Parathyroid adenoma (tissue), 2 donors: ENCODE measurements around the gene WDR44.
"Not testable (repeated sequence)": the region's sequence is repeated elsewhere in the genome, so short reads cannot be mapped to it uniquely, and the experiment has no call there.

Experiments
- H2AFZ ChIP-seq: fragments of 300-600 bp; sonication (generic); one replicate; pipeline ENCODE4 v1.7.0; 2017; ENCODE audit warnings: antibody characterized with exemption, mild to moderate bottlenecking
- H3K27ac ChIP-seq: fragments of 300-600 bp; sonication (generic); one replicate; pipeline ENCODE4 v1.7.0; 2017
- H3K27me3 ChIP-seq: fragments of 300-600 bp; sonication (generic); one replicate; pipeline ENCODE4 v1.7.0; 2017; ENCODE audit warnings: low read length; ENCODE audit not compliant: control insufficient read depth, insufficient read depth
- H3K36me3 ChIP-seq: fragments of 300-600 bp; sonication (generic); one replicate; pipeline ENCODE4 v1.7.0; 2017; ENCODE audit warnings: low read length; ENCODE audit not compliant: control insufficient read depth, insufficient read depth
- H3K4me1 ChIP-seq: fragments of 300-600 bp; sonication (generic); one replicate; pipeline ENCODE4 v1.7.0; 2017; ENCODE audit warnings: control low read depth
- H3K4me2 ChIP-seq: fragments of 300-600 bp; sonication (generic); one replicate; pipeline ENCODE4 v1.7.0; 2017; ENCODE audit warnings: low read length
- H3K4me3 ChIP-seq: fragments of 300-600 bp; sonication (generic); one replicate; pipeline ENCODE4 v1.7.0; 2017; ENCODE audit warnings: low read depth, low read length
- H3K79me2 ChIP-seq: fragments of 300-600 bp; sonication (generic); one replicate; pipeline ENCODE4 v1.7.0; 2017; ENCODE audit warnings: control low read depth
- H3K9ac ChIP-seq: fragments of 300-600 bp; sonication (generic); one replicate; pipeline ENCODE4 v1.7.0; 2017; ENCODE audit warnings: mild to moderate bottlenecking
- H3K9me3 ChIP-seq: fragments of 300-600 bp; sonication (generic); one replicate; pipeline ENCODE4 v1.7.0; 2017; ENCODE audit warnings: low read length; ENCODE audit not compliant: control insufficient read depth
- TF ChIP-seq, protein P1 (sequence below): fragments of 300-600 bp; sonication (generic); IDR thresholded peaks from one replicate; pipeline ENCODE4 v1.7.0; 2017; ENCODE audit warnings: antibody characterized with exemption, mild to moderate bottlenecking
- donor health status: primary hyperparathyroidism.

Gene WDR44

DNA sequence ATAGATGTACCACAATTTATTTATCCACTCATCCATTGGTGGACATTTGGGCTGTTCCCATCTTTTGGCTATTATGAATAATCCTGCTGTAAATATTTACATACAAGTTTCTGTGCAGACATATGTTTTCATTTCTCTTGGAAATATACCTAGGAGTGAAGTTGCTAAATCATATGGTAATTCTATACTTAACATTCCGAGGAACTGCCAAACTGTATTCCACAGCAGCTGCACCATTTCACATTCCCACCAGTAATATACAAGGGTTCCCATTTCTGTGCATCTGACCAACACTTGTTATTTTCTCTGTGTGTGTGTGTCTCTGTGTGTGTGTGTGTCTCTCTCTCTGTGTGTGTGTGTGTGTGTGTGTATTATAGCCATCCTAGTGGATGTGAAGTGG, 134.3 kb downstream of the WDR44 start:
- Histone ChIP-seq H3K27ac (no peak overlapping the region), H3K4me2 (no peak overlapping the region), H3K4me3 (no peak overlapping the region), H3K4me1 (no peaks in the 10 kb centered on the region), H3K27me3 (no peaks in the 10 kb centered on the region), H3K9me3 (no peaks in the 10 kb centered on the region), H3K36me3 (no peaks in the 10 kb centered on the region), H3K9ac (no peak overlapping the region), H2AFZ (no peak overlapping the region), H3K79me2 (no peaks in the 10 kb centered on the region)
- TF ChIP-seq, protein P1, sequence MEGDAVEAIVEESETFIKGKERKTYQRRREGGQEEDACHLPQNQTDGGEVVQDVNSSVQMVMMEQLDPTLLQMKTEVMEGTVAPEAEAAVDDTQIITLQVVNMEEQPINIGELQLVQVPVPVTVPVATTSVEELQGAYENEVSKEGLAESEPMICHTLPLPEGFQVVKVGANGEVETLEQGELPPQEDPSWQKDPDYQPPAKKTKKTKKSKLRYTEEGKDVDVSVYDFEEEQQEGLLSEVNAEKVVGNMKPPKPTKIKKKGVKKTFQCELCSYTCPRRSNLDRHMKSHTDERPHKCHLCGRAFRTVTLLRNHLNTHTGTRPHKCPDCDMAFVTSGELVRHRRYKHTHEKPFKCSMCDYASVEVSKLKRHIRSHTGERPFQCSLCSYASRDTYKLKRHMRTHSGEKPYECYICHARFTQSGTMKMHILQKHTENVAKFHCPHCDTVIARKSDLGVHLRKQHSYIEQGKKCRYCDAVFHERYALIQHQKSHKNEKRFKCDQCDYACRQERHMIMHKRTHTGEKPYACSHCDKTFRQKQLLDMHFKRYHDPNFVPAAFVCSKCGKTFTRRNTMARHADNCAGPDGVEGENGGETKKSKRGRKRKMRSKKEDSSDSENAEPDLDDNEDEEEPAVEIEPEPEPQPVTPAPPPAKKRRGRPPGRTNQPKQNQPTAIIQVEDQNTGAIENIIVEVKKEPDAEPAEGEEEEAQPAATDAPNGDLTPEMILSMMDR: no peak

DNA sequence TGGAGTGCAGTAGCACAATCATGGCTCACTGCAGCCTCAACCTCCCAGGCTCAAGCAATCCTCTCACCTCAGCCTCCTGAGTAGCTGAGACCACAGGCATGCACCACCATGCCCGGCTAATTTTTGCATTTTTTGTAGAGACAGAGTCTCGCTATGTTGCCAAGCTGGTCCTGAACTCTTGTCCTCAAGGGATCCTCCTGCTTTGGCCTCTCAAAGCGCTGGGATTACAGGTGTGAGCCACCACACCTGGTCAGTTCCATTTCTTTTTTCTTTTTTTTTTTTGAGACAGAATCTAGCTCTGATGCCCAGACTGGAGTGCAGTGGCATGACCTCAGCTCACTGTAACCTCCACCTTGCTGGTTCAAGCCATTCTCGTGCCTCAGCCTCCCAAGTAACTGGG, 136.5 kb downstream of the WDR44 start:
- H3K27ac ChIP-seq, H3K4me1 ChIP-seq, H3K9me3 ChIP-seq, H3K27me3 ChIP-seq, H3K4me2 ChIP-seq, H3K4me3 ChIP-seq, H3K36me3 ChIP-seq, H3K79me2 ChIP-seq, H2AFZ ChIP-seq, H3K9ac ChIP-seq: not testable (repeated sequence)

DNA sequence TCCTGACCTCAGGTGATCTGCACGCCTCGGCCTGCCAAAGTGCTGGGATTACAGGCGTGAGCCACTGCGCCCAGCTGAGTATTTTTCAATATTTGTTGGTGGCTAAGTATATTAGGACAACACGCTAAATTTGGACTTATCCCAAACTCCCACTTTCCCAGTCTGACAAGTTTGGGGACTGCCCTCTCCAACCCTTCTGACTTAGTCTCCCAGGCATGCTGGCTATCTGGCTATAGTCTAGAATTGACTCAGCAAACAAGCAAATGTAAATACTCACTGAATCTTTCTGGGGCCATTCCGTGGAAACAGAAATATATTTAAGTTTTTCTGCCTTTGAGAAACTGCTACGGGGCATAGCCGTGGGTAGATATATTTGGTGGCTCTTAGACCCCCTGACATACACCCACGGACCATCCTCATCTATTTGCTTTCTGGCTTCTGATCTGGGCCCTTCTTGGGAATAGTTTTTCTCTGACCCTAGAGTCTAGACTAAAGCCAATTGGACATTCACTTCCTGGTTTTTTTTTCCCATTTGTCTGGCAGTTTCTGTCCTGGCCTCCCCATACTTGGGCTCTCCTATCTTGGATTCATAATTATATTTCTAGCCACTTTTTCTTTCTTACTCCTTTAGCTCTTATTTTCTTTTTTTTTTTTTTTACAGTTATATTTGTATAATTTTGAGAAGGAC, 138.5 kb downstream of the WDR44 start:
- no peaks in the 10 kb centered on the region for H3K79me2 ChIP-seq

DNA sequence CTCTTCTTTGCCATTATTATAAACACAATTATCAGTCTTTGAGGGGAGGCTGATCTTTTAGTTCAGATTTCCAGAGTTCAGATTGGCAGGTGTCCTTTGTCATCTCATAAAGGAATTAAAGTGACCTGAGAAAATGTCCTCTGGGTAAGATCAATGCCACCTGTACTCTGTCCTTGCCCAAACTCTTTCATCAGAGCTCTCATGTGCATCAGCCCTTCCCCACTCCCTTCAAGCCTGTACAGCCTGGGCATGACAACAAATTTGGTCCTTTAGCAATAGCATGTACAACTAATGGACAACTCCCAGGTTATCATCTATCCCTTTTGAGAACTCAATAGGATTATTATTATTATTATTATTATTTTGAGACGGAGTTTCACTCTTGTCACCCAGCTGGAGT, 140.8 kb downstream of the WDR44 start:
- not testable (repeated sequence) for H3K36me3 ChIP-seq

More for the DNA sequence above, 138.5 kb downstream of the WDR44 start:
- Histone ChIP-seq H3K27me3 (no peaks in the 10 kb centered on the region), H3K27ac (no peak overlapping the region), H3K9ac (no peak overlapping the region), H3K36me3 (no peaks in the 10 kb centered on the region), H3K4me1 (no peaks in the 10 kb centered on the region), H3K4me2 (no peak overlapping the region), H3K9me3 (no peaks in the 10 kb centered on the region), H2AFZ (no peak overlapping the region), H3K4me3 (no peak overlapping the region)
- TF ChIP-seq, protein P1: no peak

DNA sequence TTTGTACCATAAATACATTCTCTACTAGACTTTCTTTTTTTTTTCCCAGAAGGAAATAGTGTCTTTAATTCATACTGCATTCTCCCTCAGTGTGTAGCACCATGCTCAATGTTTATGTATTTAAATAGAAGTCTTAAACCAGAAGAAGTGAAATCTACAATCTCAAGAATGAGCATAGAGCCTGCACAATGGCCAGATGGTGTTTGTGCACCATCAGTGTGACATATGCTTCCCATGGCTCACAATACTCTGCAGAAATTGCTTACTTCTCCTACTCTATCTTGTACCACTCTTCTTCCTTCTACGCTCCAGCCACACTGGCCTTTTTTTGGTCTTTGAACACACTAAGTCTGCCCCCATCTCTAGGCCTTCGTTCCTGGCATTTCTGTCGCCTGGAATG, 147.1 kb downstream of the WDR44 start:
- Histone ChIP-seq H3K4me2 (no peak overlapping the region), H3K4me1 (no peaks in the 10 kb centered on the region), H3K36me3 (no peaks in the 10 kb centered on the region), H3K27ac (no peak overlapping the region), H2AFZ (no peak overlapping the region), H3K9ac (no peak overlapping the region), H3K27me3 (no peaks in the 10 kb centered on the region), H3K4me3 (no peak overlapping the region), H3K79me2 (no peaks in the 10 kb centered on the region), H3K9me3 (no peaks in the 10 kb centered on the region)
- TF ChIP-seq, protein P1: no peak

More for the DNA sequence above, 140.8 kb downstream of the WDR44 start:
- H3K4me1 ChIP-seq, H3K79me2 ChIP-seq, H3K4me2 ChIP-seq, H3K9me3 ChIP-seq, H2AFZ ChIP-seq, H3K9ac ChIP-seq, H3K27ac ChIP-seq, H3K4me3 ChIP-seq, H3K27me3 ChIP-seq: not testable (repeated sequence)
